B cell (primary cell): ENCODE measurements around the gene TMEM209. TPM values are rescaled to one million over a fixed set of nuclear protein-coding genes. Genes with fewer than 3 reads are reported as not detected.
A peak's percentile ranks its signal among the peaks of the same experiment; 100 is the strongest.

ENCODE experiments used
- ATAC-seq: fragments of 200-7000 bp; cut with Tn5 transposase; one replicate; pipeline ENCODE4 v1.10.0; 2021; ENCODE audit warnings: low read depth, mild to moderate bottlenecking, moderate number of reproducible peaks, moderate library complexity
- CTCF ChIA-PET: fragments of 350-600 bp; sonication (Branson Sonifier 250); formaldehyde crosslinking; loops from one replicate; lab custom pipeline; 2021; ENCODE audit warnings: antibody characterized with exemption, inconsistent platforms; lab: Charles Lee
- POLR2A ChIA-PET: fragments of 350-600 bp; sonication (Branson Sonifier 250); formaldehyde crosslinking; loops from one replicate; lab custom pipeline; 2021; ENCODE audit warnings: antibody characterized with exemption; lab: Charles Lee
- DNase-seq: peaks from one replicate; pipeline ENCODE4 v3.0.0; 2013
- H2AFZ ChIP-seq: 2 replicates; pipeline ENCODE4 v1.6.1; 2012; ENCODE audit warnings: mild to moderate bottlenecking, low read depth, low read length; ENCODE audit not compliant: insufficient read depth, poor library complexity, severe bottlenecking
- H3K27ac ChIP-seq, 2 donors: 1 replicate in 1 of 2; 2 replicates in 1 of 2; pipeline ENCODE4 v1.5.1; 2012 to 2013; ENCODE audit warnings: low read length in 2 of 2, mild to moderate bottlenecking in 2 of 2, moderate library complexity in 1 of 2
- H3K27me3 ChIP-seq, 4 experiments: fragments of 200-600 bp in 1 of 4; sonication (generic) in 1 of 4; replicated peaks in 1 of 4; 1 replicate in 2 of 4; 2 replicates in 2 of 4; pipeline versions ENCODE4 v1.6.1 to v1.7.0; 2013 to 2016; ENCODE audit warnings: low read length in 3 of 4, mild to moderate bottlenecking in 2 of 4, mixed read lengths in 1 of 4, moderate library complexity in 1 of 4; ENCODE audit not compliant: insufficient read depth in 4 of 4, control insufficient read depth in 3 of 4; ENCODE audit errors: control extremely low read depth in 1 of 4
- H3K36me3 ChIP-seq, 2 experiments: replicated peaks in 1 of 2; 1 replicate in 1 of 2; 2 replicates in 1 of 2; pipeline versions ENCODE4 v1.6.1 to v1.7.1; 2013; ENCODE audit warnings: low read length in 1 of 2; ENCODE audit not compliant: insufficient read depth in 2 of 2, control insufficient read depth in 1 of 2; ENCODE audit errors: control extremely low read depth in 1 of 2, extremely low read depth in 1 of 2
- H3K4me1 ChIP-seq, 2 donors: fragments of 200-600 bp in 1 of 2; sonication (generic) in 1 of 2; 1 replicate in 1 of 2; 2 replicates in 1 of 2; pipeline versions ENCODE4 v1.5.1 to v1.6.1; 2013 to 2017; ENCODE audit warnings: low read length in 2 of 2; ENCODE audit not compliant: control insufficient read depth in 2 of 2, insufficient read depth in 2 of 2
- H3K4me2 ChIP-seq: replicated peaks from 2 replicates; pipeline ENCODE3; 2012; ENCODE audit warnings: mild to moderate bottlenecking, low read depth, low read length; ENCODE audit not compliant: poor library complexity, severe bottlenecking
- H3K4me3 ChIP-seq, 5 experiments: fragments of 200-600 bp in 1 of 5; sonication (generic) in 1 of 5; 1 replicate in 3 of 5; 2 replicates in 2 of 5; pipeline versions ENCODE4 v1.5.1 to v1.7.0; 2011 to 2016; ENCODE audit warnings: low read length in 4 of 5, mild to moderate bottlenecking in 4 of 5, low read depth in 2 of 5, control low read depth in 1 of 5, moderate library complexity in 1 of 5; ENCODE audit not compliant: insufficient read depth in 1 of 5; ENCODE audit errors: control extremely low read depth in 1 of 5, extremely low read depth in 1 of 5
- H3K79me2 ChIP-seq: fragments of 200-600 bp; sonication (generic); one replicate; pipeline ENCODE4 v1.6.0; 2016; ENCODE audit warnings: low read length; ENCODE audit not compliant: control insufficient read depth, insufficient read depth
- H3K9ac ChIP-seq: fragments of 200-600 bp; sonication (generic); 2 replicates; pipeline ENCODE4 v1.6.1; 2017; ENCODE audit warnings: mild to moderate bottlenecking, low read length, moderate library complexity
- H3K9me3 ChIP-seq, 3 donors: one replicate each; pipeline versions ENCODE4 v1.6.1 to v1.7.1; 2013; ENCODE audit warnings: low read length in 2 of 3; ENCODE audit not compliant: control insufficient read depth in 2 of 3, insufficient read depth in 1 of 3; ENCODE audit errors: control extremely low read depth in 1 of 3
- H4K20me1 ChIP-seq: 2 replicates; pipeline ENCODE4 v1.6.0; 2012; ENCODE audit warnings: mild to moderate bottlenecking, low read length; ENCODE audit not compliant: insufficient read depth, control insufficient read depth, poor library complexity, severe bottlenecking
- H3K27ac Mint-ChIP-seq: one replicate; pipeline ENCODE4 v1.8.0; 2021; ENCODE audit warnings: mixed read lengths
- H3K27me3 Mint-ChIP-seq: one replicate; pipeline ENCODE4 v1.8.0; 2021; ENCODE audit warnings: mixed read lengths
- H3K4me1 Mint-ChIP-seq: one replicate; pipeline ENCODE4 v1.8.0; 2021; ENCODE audit warnings: mixed read lengths
- H3K4me3 Mint-ChIP-seq: one replicate; pipeline ENCODE4 v1.8.0; 2021; ENCODE audit warnings: mixed read lengths
- H3K9me3 Mint-ChIP-seq: one replicate; pipeline ENCODE4 v1.8.0; 2022; ENCODE audit warnings: mixed read lengths; ENCODE audit not compliant: insufficient read depth
- EZH2 ChIP-seq: IDR thresholded peaks from 2 replicates; pipeline ENCODE4 v1.6.1; 2012; ENCODE audit warnings: borderline replicate concordance, low read depth, mild to moderate bottlenecking, moderate library complexity, low read length; ENCODE audit not compliant: insufficient read depth, poor library complexity, severe bottlenecking
- WGBS: methylation state at CpG from one replicate; pipeline ENCODE4 v1.1.5; 2013; ENCODE audit warnings: missing lambda C conversion rate; ENCODE audit not compliant: insufficient coverage; 5-methylcytosine and 5-hydroxymethylcytosine counted together
- intact Hi-C: fragments of 100-400 bp; cut with micrococcal nuclease; formaldehyde crosslinking; loops from one replicate; pipeline ENCODE4 v1.10.0; 2022
- polyA plus RNA-seq: library from polyadenylated mRNA; depleted of rRNA; stranded (reverse); fragments of >200 nt; gene quantifications from 2 replicates; pipeline ENCODE4 v1.2.3, GENCODE V29; 2012
- total RNA-seq, 2 donors: library from RNA; stranded (reverse); fragments of 120-200 nt in 1 of 2; gene quantifications; 1 replicate in 1 of 2; 2 replicates in 1 of 2; pipeline versions ENCODE4 v1.2.3 to v1.2.4, GENCODE V29; 2013 to 2022
- TF ChIP-seq, protein P1 (sequence below): fragments of 200-600 bp; IDR thresholded peaks from one replicate; pipeline ENCODE4 v1.8.0; 2022; ENCODE audit warnings: antibody characterized with exemption, mild to moderate bottlenecking

TMEM209 gene
- total and polyA plus RNA-seq, 2 donors (not counting 1 experiment from before 2014, with no cell fraction given), result 15.8 to 35.8 TPM

DNA sequence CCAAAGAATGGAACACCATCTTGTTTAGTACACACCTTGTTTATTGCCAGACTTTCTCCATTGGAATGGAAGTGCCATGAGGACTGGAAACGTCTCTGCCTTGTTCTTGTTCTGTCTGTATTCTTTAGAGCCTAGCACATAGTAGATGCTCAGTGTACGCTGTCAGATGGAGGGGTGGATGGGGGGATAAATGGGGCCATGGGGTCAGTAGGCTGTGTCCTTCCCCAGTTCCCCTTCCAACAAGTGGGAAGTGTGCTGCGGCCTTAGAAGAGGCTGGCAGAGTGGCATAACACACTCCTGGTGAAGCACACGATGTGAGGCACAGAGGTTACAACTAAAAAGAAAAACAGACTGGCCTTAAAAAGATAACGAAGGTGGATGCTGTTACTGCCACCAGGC is 61.9 kb downstream of the TMEM209 start:
- no peaks in the 10 kb centered on the region for H3K9me3 Mint-ChIP-seq
- Histone ChIP-seq H3K79me2 (no peaks in the 10 kb centered on the region), H3K4me3 (no peak overlapping the region), H3K36me3 (no peaks in the 10 kb centered on the region), H3K4me1 (peaks cover 24 to 48% of the 10 kb centered on the region in 2 donors), H3K4me2 (no peak overlapping the region), H3K9me3 (no peaks in the 10 kb centered on the region), H3K27me3 (no peaks in the 10 kb centered on the region), H3K27ac (peak overlapping the region in 1 of 2 donors; percentile 85), H3K9ac (no peak overlapping the region), H2AFZ (no peak overlapping the region), H4K20me1 (no peaks in the 10 kb centered on the region)
- H3K4me1 Mint-ChIP-seq, result peaks cover 59% of the 10 kb centered on the region
- ChIA-PET CTCF (interaction anchor here (1.0 kb wide), 1 partner anchor 615 kb away, joined by 3 read pairs; no protein-coding TSS in a partner anchor), POLR2A (interaction anchor here (0.7 kb wide), 1 partner anchor 239 kb away, joined by 3 read pairs; no protein-coding TSS in a partner anchor)
- peak overlapping the region; percentile 88 for H3K27ac Mint-ChIP-seq
- intact Hi-C loops, result no loop called here
- H3K27me3 Mint-ChIP-seq, result no peaks in the 10 kb centered on the region
- WGBS, result 98% methylated on average over 4 of the region's 5 CpGs
- peak overlapping the region; percentile 91 for H3K4me3 Mint-ChIP-seq
- no peak for DNase-seq
- ATAC-seq, result no peak
- no peak for TF ChIP-seq EZH2
- TF ChIP-seq, protein P1, sequence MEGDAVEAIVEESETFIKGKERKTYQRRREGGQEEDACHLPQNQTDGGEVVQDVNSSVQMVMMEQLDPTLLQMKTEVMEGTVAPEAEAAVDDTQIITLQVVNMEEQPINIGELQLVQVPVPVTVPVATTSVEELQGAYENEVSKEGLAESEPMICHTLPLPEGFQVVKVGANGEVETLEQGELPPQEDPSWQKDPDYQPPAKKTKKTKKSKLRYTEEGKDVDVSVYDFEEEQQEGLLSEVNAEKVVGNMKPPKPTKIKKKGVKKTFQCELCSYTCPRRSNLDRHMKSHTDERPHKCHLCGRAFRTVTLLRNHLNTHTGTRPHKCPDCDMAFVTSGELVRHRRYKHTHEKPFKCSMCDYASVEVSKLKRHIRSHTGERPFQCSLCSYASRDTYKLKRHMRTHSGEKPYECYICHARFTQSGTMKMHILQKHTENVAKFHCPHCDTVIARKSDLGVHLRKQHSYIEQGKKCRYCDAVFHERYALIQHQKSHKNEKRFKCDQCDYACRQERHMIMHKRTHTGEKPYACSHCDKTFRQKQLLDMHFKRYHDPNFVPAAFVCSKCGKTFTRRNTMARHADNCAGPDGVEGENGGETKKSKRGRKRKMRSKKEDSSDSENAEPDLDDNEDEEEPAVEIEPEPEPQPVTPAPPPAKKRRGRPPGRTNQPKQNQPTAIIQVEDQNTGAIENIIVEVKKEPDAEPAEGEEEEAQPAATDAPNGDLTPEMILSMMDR, result no peak

DNA sequence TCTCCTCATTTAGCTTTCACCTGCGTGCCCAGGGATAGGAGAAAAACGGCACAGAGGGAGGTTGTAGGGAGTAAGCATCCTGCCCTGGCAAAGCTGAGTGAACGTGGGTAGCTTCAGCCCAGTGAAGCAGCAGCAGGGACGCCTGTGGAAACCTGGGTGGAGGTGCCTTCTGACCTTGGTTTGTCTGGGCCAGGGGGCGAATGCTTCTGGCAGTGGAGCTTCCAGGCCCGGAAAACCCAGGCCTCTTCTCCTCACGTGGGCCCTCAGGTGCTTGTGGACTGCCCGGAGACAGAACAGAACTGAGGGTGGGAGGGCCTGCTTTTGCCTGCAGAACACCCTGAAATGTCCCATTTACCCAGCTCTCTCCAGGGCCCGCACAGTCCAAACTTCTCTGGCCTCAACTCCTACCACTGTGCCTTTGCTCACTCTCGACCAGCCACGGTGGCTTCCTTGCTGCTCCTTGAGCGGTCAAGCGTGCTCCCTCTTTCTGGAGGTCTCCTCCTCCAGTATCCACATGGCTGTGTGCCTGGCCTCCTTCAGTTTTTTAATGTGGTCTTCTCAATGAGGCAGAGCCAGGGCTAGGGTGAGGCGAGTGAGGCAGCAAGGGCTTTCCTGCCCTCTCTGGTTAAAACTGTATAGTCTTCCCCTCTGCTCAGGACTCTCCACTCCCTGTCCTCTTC is 62.4 kb downstream of the TMEM209 start:
- Histone ChIP-seq H3K9me3 (no peaks in the 10 kb centered on the region), H2AFZ (peak overlapping the region; percentile 99), H4K20me1 (no peaks in the 10 kb centered on the region), H3K4me2 (peak overlapping the region; percentile 98), H3K9ac (no peak overlapping the region), H3K27me3 (no peaks in the 10 kb centered on the region), H3K4me1 (peaks cover 24 to 43% of the 10 kb centered on the region in 2 donors), H3K27ac (peak overlapping the region; percentile 85 to 87), H3K36me3 (no peaks in the 10 kb centered on the region), H3K4me3 (no peak overlapping the region), H3K79me2 (no peaks in the 10 kb centered on the region)
- no peaks in the 10 kb centered on the region for H3K27me3 Mint-ChIP-seq
- ChIA-PET CTCF (interaction anchor here (1.0 kb wide), 1 partner anchor 616 kb away, joined by 3 read pairs; no protein-coding TSS in a partner anchor), POLR2A (interaction anchor here (0.7 to 1.3 kb wide), 3 partner anchors 8 to 62 kb away, joined by 3 to 6 read pairs (median 5); partner anchors contain the start of gene TMEM209)
- TF ChIP-seq EZH2, result no peak
- TF ChIP-seq, protein P1, result no peak
- DNase-seq, result peak; percentile 13
- WGBS, result 71% methylated on average over 11 of the region's 14 CpGs
- H3K27ac Mint-ChIP-seq, result peak overlapping the region; percentile 88
- ATAC-seq, result no peak
- no peaks in the 10 kb centered on the region for H3K9me3 Mint-ChIP-seq
- peak overlapping the region; percentile 91 for H3K4me3 Mint-ChIP-seq
- intact Hi-C loops, result no loop called here
- H3K4me1 Mint-ChIP-seq, result peaks cover 54% of the 10 kb centered on the region
